ENCODE data around the gene MPV17.
"Not testable (repeated sequence)": the region's sequence is repeated elsewhere in the genome, so short reads cannot be mapped to it uniquely, and the experiment has no call there.

Gene MPV17

DNA sequence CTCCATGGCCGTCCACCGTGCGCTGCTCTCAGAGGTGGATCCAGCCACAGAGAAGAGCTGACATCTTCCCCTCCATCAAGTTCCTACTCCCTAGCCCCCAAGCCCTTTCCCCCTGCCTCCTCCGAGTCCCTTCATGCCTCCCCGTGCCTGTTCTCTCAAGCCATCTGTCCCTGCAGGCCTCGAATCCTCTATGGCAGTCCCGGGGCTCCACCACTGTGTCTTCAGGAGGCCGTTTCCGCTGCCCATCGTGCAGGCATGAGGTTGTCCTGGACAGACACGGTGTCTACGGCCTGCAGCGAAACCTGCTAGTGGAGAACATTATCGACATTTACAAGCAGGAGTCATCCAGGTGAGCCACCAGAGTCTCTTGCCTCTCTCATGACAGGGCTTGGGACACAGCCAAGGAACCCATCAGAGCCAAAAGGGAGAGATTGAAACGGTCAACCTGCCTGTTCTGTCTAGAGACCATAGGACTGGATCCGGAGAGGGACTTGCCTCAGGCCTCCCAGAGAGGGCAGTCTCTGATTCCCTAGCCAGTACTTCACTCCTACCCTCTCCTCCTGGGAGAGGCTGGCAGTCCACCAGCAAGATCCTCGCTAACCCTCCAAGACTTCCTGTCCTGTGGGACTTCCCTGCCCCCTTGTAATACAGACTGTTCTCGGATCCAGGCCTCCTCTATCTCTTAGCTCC, 24.4 kb downstream of the MPV17 start:
- DNase-seq (ENCODE audit: low spot score), result no peak

DNA sequence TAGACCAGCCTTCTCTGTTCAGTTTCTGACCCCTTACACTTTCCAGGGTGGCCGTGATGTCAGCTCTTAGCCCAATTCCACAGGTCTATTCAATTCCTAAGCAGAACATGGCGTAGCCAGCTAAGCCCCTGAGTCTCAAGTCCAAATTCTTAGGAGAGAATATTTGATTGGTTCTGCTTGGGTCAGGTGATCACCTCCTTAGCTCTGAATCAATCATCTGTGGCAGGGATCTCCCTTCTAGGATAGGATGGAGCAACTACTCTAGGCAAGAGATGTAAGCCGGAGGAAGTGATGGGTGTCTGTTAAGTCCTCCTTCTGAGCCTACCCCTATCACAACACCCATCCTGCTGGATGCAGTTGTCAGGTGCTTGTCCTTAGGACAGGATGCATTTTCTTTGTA, 25.7 kb downstream of the MPV17 start:
- no peak for DNase-seq (ENCODE audit: low spot score)

DNA sequence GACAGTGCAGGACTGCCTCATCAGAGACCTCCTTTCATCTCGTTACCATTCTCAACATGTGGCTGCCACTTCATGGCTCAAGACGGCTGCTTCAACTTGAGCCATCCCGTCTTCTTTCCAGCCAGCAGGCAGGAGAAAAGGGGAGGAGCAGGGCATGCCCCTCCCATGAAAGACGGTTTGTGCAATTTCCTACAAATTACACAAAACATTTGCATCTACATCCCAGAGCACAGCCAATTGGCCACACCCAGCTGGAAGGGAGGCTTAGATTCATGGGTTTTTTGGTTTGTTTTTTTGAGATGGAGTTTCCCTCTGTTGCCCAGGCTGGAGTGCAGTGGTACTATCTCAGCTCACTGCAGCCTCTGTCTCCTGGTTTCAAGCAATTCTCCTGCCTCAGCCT, 26.4 kb downstream of the MPV17 start:
- DNase-seq (ENCODE audit: low spot score), result no peak

DNA sequence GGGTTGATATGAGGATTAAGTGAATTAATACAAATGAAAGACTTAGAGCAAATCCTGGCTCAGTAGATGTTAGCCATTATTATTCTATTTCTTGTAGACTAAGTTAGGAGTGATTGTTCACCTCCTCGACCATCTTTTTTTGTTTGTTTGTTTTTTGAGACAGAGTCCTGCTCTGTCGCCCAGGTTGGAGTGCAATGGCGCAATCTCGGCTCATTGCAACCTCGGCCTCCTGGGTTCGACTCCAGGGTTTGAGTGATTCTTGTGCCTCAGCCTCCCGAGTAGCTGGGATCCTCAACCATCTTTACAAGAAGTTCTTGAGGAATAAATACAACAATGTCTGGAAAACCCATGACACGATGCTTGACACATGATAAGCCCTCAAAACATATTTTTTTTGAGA, 28.0 kb downstream of the MPV17 start:
- DNase-seq (ENCODE audit: low spot score), result no peak

DNA sequence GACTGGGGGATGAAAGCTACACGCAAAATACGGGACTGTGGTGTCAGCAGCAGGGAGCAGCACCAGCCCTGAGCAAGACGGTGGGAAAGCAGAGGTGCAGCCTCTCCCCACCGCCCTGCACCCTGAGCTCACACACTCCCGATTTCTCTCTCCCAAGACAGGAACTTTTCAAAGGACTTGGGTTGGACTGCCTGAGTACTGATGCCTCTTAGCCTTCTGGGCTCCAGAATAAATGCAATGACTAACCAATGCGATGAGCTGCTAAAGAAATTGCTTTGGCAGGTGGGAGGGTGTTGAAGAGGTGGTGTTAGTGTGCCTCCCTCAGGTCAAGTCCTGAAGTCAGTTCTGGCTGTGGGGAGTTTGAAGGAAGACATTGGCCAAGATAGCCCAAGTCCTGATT, 31.0 kb downstream of the MPV17 start:
- DNase-seq (ENCODE audit: low spot score), result peak; percentile 22

DNA sequence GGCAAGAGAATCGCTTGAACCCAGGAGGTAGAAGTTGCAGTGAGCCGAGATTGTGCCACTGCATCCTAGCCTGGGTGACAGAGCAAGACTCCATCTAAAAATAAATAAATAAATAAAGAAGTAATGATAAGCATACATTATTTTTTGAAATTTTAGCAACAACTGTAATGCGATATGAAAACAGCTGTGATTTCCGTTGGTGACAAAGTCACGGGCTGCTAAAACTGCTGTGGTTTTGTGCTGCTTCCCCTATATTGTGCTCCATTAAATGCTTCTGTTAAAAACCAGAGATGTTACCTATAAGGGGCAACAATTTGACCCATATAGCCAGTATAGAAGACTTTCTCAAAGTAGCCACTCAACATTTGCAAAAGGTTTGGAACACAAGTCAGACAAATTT, 32.3 kb downstream of the MPV17 start:
- DNase-seq (ENCODE audit: low spot score), result peak; percentile 30

DNA sequence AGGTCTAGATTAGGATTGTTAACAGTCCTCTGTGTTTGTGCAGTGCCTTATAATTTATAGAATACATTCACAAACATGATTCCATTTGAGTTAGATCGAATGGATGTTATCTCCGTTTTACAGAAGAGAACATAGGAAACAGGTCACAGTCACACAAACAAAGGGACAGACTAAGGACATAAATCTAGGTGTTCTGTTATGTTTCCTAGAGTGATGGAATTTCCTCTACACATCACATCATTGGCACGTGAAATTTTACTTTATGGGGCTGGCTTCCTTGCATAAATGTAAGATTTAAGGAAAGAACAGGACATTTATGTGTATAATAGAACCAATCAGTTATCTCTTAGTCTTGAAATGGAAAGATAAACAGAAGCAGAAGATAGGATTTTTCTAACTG, 34.3 kb downstream of the MPV17 start:
- no peak for DNase-seq (ENCODE audit: low spot score)

DNA sequence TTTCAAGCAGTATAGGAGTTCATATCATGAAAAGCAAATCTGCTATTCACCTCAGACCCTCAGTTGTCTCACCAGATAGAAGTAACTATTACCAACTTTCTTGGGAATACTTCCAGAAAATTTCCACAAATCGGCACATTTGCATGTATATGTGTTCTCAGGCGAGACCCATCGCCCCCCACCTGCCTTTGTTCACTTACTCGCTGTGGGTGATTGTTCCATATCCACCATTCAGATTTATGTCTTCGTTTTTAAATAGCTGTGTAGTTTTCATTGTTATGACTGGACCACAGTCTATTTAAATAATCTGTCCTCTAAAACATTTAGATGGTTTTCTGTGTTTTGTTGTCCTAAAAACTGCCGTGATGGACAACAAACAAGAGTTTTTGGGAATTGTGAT, 37.4 kb downstream of the MPV17 start:
- DNase-seq (ENCODE audit: low spot score), result no peak

DNA sequence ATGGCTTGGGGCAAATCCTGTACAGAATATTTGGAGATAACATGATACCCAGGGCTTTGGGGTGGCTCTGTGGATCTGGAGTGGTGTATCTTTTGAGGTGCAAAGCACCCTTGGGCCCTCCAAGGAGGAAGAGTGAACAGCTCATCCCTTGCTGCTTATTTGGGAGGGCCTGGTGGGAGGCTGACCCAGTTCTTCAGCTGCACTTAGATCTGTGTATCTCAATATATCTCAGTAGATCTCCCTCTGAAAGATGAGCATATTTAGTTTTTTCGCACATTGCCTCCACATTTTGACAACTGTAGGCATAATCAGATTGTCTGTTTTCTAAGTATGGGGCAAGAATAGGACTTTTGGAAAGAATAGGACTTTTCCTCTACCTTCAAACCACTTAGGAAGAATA, 37.9 kb downstream of the MPV17 start:
- DNase-seq (ENCODE audit: low spot score), result no peak

DNA sequence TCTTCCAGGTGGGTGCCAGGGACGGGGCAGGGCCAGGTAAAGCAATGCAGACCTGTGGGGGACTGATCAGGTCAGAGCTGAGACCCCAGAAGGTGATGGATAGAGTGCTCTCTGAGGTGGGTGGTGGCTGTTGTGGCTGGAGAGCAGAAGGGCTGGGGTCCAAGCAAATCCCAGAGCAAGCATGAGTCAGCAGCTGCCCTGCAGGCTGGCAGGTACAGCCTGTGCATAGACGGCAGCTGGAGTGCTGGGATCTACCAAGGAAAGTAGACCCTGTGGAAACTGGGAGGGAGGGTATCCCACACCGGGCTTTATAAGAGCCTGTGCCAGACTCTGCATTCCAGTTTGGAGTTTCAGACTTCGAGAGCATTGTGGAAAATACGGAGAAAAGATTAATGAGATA, 40.0 kb downstream of the MPV17 start:
- DNase-seq (ENCODE audit: low spot score), result no peak

DNA sequence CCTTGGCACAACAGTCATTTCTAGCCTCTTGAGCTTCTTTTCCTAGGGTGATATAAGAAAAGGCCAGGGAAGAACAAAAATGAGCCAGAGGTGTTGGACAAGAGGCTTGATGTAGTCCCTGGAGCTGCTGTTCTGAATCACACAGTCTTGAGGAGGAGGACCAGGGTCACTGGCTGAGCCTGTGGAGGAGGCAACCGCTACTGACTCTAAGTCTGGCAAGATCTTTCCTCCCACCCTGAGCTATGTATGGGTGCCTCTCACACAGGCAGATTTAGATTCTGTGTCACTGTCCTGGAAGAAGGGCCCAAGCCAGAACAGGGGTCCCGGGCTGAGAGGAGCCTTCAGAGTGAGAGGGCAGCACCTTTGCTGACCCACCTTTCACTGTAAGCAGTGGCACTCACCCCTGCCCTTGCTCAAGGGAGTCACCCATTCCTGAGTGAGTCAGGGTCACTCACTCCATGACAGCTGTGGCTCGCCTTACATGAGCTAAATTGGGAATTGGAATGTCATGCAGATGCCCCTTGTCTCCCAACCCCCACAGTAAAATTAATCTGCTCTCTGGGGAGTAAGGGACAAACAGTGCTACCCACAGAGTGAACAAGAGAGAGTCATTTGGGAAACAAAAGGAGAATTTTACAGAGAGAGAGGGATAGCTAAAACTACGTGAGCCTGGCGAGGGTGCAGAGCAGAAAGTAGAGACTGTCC, 40.9 kb downstream of the MPV17 start, which contains the start of gene TRIM54:
Gene TRIM54, plus strand, starts transcription at position 575 of the 705 bp plus-strand sequence. CDS start 303 bp downstream, outside the sequence.
- no peak for DNase-seq (ENCODE audit: low spot score)

DNA sequence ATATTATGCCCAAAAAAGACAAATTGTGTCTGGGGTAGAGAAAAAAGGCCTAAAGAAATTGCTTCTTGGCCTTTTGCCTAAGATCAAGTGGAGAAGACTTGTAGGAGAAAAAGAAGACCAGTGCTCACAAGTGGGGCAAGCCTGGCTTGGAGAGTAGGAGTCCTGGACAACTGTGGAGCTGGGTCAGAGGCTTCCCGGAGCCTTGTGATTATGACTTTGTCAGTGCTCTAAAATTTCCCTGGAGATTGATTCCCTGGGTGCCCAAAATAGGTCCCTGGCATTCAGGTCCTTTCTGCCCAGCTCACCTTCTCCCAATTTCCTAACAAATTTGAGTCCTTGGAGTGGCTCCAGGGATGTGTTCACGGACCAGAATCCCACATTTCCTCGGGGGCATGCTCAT, 41.5 kb downstream of the MPV17 start:
- DNase-seq (ENCODE audit: low spot score), result no peak

DNA sequence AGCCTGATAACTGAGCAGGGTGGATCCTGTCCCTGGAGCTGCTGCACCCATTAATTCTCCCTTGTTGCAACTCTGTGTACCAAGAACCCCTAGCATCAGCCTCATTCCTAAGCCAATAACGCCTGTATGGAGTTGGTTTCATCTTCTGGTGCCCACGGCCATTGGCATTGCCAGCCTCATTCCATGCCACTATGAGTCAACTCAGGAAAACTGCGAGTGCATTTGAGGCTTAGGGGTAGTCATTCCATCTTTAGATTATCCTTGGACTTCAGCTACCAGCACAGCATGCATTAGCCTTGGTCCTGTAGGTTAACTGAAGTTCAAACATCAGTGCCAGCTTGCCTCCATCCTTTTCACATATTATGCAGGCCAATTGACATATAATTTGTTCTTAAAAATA, 42.1 kb downstream of the MPV17 start:
- DNase-seq (ENCODE audit: low spot score), result no peak

DNA sequence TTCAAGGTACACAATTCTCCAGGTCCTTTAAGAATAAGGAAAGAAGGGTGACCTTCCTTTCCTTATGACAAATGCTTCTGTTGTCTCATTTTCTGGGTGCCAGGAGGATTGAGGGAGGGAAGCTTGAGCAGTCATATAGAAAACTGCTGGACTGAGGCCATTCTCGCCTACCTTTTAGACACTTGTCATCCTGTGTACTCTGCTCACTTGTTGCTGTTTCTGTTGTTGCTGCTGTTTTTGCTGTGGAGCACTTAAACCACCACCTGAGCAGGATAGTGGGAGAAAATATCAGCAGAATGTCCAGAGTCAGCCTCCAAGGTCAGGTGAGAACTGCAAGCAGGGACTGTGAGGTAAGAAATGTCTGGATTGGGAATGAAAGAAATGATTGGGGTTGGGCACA, 44.9 kb downstream of the MPV17 start:
- DNase-seq (ENCODE audit: low spot score), result no peak

DNA sequence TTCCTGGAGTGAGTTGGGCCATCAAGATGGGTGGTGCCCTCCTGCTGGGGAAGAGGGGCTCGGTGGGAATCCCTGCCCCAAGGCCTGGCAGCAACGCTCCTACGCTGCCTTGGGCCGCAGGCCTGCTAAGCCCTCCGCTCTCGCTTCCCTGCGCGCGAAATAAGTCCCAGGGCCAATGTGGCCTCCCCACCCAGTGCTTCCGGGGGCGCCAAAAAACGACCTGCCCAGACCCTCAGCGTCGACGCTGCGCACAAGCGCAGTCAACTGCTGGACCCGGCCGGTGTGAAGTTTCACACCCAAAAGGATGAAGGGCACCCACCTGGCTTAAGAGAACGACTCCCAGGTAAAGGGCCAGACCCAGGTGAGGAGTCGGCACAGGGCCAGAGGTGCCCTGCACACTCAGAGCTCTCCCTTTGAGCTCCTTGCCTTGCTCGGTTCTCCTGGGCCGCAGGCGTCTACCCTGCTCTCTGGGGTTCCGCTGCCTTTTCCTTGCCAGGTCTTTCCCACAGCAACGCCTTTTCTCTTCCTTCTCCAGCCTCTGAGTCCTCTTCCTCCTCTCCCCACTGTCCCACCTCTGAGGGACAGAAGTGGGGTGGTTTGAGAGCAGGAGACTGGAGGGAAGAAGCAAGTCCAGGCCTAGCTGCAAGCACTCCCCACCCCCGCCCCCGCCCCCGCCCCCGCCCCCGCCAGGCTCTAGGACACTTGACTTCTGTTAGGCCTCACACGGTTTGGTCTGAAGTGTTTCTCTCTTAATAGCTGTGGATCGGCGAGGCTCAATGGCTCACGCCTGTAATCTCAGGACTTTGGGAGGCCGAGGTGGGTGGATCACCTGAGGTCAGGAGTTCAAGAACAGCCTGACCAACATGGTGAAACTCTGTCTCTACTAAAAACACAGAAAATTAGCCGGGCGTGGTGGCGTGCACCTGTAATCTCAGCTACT, 47.4 kb downstream of the MPV17 start, which contains the start of gene DNAJC5G:
Gene DNAJC5G, plus strand, starts transcription at position 223 of the 940 bp plus-strand sequence. CDS start 1,296 bp downstream, outside the sequence.
- DNase-seq (ENCODE audit: low spot score), result no peak

DNA sequence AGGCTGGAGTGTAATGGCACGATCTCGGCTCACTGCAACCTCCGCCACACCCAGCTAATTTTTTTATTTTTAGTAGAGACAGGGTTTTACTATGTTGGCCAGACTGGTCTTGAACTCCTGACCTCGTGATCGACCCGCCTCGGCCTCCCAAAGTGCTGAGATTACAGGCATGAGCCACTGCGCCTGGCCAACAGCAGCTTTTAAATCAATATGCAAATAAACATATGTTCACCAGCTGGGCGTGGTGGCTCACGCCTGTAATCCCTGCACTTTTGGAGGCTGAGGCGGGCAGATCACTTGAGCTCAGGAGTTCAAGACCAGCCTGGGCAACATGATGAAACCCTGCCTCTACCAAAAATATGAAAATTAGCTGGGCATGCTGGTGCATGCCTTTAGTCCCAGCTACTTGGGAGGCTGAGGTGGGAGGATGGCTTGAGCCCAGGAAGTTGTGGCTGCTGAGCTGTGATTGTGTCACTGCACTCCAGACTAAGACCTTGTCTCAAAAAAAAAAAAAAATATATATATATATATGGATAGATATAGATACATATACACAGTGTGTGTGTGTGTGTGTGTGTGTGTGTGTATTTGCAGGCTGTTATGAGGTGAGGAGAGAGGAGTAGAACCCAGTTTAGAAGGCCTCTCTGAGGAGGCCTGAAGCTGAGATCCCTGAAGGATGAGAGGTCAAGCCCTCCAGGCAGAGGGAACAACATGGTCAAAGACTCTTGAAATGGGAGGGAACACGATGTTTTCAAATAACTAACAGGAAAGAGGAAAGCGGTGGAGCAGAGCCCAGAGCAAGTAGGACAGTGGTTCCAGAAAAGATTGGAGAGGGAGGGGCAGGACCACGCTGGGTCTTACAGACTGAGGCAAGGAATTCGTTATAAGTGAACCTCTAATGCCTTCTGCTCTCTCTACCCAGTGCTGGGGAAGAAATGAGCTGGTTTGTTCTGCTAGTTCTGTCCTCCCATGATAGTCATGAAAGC, 50.1 kb downstream of the MPV17 start:
- not testable (repeated sequence) for DNase-seq (ENCODE audit: low spot score)

DNA sequence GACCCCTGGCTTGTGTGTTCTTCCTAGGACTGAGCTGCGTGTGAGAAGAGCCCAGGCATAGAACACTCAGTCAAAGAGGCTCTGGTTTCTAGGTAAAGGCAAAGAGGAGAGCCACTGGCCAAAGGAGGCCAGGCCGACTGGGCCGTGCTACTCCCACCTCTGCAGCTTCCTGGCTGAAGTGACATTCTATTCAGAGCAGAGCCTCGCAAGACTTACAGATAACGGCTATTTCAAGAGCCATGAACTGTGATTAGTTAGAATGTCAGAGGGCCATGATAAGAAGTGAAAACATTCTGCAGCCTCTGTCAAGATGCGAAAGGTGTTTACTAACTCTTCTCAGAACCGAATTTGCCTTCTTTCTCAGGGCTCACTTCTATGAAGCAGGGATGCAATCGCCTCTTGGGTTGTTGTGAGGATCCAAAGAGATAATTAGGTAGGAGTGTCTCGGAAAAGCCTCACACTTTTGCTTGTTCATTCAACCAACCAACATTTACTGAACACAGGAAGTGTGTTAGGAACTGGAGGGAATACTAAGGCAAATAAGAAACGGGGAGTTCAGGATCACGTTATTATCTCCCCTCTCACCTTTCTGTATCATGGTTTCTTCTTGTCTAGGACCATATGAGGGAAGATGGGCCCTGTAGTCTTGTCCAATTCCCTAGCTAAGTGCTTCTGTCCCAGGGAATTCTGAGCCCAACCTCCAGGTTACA, 51.1 kb downstream of the MPV17 start:
- DNase-seq (ENCODE audit: low spot score), result no peak

DNA sequence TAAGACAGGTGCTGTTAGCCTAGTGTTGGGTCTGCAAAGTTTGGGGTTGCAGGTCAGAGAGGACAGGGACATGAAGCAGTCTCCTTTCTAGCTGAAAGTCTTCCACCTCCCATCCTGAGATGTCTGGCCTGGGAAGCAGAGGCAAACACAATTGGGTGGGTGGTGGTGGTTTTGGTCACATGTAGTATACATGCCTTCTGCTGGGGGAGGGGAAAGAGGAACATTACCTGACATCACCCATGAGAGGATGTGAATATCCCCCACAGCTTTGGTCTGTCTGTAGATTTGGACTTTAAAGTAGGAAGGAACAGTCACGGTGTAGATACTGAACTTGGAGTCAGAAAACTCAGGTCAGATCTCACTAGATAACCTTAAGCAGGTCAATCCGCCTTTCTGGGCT, 52.2 kb downstream of the MPV17 start:
- no peak for DNase-seq (ENCODE audit: low spot score)

DNA sequence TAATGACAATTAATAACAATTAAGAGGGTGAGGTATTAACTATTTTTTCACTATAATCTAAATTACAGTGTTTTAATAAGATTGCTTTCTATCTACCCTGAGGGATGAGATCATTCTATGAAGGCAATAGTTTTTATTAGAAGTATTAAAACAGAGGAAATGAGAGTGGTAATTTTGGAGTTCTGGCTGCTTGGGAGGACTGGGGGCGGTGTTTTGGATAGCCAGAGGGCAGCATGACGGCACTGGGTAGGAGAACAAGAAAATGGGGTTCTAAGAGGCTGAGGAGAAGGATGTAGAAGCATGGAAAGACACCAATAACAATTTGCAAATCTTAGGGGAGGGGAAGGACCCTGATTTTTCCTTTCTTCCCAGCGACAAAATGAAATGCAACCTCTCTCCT, 52.8 kb downstream of the MPV17 start:
- DNase-seq (ENCODE audit: low spot score), result no peak

DNA sequence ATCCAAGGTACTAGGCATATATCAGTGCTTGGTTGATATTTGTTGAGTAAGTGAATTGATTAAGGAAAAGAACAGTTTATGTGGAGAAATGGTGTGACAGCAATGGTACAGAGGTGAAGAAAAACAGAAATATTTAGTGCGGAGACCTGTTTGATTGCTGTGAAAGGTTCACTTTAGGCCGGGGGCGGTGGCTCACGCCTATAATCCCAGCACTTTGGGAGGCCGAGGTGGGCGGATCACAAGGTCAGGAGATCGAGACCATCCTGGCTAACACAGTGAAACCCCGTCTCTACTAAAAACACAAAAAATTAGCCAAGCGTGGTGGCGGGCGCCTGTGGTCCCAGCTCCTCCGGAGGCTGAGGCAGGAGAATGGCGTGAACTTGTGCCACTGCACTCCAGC, 54.6 kb downstream of the MPV17 start:
- DNase-seq (ENCODE audit: low spot score), result not testable (repeated sequence)

DNA sequence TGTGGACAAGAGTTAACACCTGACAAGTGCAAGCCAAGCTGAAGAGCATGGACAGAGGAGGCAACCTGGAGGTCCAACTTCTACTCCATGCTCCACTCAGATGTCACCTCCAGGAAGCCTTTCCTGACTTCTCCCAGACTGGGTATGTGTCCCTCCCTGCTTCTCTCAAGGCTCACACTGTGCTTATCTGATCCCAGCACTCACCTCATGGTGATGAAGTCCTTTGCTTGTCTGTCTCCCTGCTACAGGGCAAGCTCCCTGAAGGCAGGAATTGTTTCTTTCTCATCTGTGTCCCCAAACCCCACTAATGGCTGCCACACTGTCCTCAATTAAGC, 57.4 kb downstream of the MPV17 start:
- no peak for DNase-seq (ENCODE audit: low spot score)
